BJ (cell line): ENCODE data around the gene TMTC4. TPM values are rescaled to one million over a fixed set of nuclear protein-coding genes. Genes with fewer than 3 reads are reported as not detected.
A peak's percentile ranks its signal among the peaks of the same experiment; 100 is the strongest.

Experiments
- CTCF ChIA-PET: fragments of 350-600 bp; formaldehyde crosslinking; extraction: SDS; loops from one replicate; lab custom pipeline; 2021; ENCODE audit warnings: antibody characterized with exemption, inconsistent platforms; lab: Yijun Ruan, JAX
- POLR2A ChIA-PET: fragments of 300-600 bp; sonication (Branson Sonifier 250); formaldehyde crosslinking; extraction: SDS; loops from one replicate; lab custom pipeline; 2021; ENCODE audit warnings: antibody characterized with exemption; lab: Charles Lee
- DNase-seq: peaks from one replicate; pipeline ENCODE4 v3.0.0-alpha.2; 2011; ENCODE audit warnings: low read depth
- H3K27me3 ChIP-seq: 2 replicates; pipeline ENCODE4 v1.6.0; 2011; ENCODE audit warnings: low read length; ENCODE audit not compliant: control insufficient read depth, insufficient read depth
- H3K36me3 ChIP-seq: 2 replicates; pipeline ENCODE4 v1.5.1; 2011; ENCODE audit warnings: low read length; ENCODE audit not compliant: control insufficient read depth, insufficient read depth
- H3K4me3 ChIP-seq: 2 replicates; pipeline ENCODE4 v1.5.1; 2011; ENCODE audit warnings: low read depth, mild to moderate bottlenecking, control low read depth, low read length
- polyA plus RNA-seq: library from polyadenylated mRNA; depleted of rRNA; stranded (reverse); fragments of >200 nt; gene quantifications from 2 replicates; pipeline ENCODE4 v1.2.3, GENCODE V29; 2011
- TF ChIP-seq, protein P1 (sequence below): IDR thresholded peaks from 2 replicates; pipeline ENCODE4 v1.5.1; 2011; ENCODE audit warnings: low read depth, mild to moderate bottlenecking, control low read depth, inconsistent platforms, low read length, moderate library complexity; ENCODE audit not compliant: insufficient read depth

The TMTC4 gene
- polyA plus RNA-seq, 1 experiment = 10.9 TPM

DNA sequence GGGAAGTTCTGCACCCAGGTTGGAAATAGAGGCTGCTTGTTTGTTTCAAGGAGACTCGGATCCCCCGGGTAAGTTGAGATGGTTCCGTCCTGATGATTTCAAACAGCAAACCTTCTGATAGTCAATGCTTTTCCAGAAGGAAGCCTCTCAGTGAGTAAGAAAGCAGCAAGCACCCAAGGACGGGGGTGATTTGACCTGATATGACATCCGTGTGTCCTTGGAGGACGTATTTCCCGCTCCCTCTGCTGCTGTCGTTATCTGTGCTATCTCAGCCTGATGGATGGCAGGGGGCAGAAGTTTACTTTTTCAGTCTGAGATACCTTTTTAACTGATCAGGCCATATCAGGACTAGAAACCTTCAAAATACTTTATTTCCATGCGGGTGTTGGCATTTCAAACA lies 80.3 kb downstream of the TMTC4 start:
- no peak for DNase-seq
- TF ChIP-seq, protein P1, sequence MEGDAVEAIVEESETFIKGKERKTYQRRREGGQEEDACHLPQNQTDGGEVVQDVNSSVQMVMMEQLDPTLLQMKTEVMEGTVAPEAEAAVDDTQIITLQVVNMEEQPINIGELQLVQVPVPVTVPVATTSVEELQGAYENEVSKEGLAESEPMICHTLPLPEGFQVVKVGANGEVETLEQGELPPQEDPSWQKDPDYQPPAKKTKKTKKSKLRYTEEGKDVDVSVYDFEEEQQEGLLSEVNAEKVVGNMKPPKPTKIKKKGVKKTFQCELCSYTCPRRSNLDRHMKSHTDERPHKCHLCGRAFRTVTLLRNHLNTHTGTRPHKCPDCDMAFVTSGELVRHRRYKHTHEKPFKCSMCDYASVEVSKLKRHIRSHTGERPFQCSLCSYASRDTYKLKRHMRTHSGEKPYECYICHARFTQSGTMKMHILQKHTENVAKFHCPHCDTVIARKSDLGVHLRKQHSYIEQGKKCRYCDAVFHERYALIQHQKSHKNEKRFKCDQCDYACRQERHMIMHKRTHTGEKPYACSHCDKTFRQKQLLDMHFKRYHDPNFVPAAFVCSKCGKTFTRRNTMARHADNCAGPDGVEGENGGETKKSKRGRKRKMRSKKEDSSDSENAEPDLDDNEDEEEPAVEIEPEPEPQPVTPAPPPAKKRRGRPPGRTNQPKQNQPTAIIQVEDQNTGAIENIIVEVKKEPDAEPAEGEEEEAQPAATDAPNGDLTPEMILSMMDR = no peak
- no peak overlapping the region for H3K4me3 ChIP-seq

GRCh38 chr13:100589178-100589725 lies 85.3 kb downstream of the TMTC4 start:
- no peaks in the 10 kb centered on the region for H3K36me3 ChIP-seq
- H3K27me3 ChIP-seq = no peaks in the 10 kb centered on the region; the same call in 1 of the 2 replicates
- TF ChIP-seq, protein P1 = no peak
- POLR2A ChIA-PET = no interaction called here
- H3K4me3 ChIP-seq = no peak overlapping the region
- CTCF ChIA-PET = interaction anchor here (0.7 to 3.2 kb wide), 8 partner anchors 9 to 48 kb away, joined by 3 to 35 read pairs (median 4); no protein-coding TSS in a partner anchor
- no peak for DNase-seq

More for the DNA sequence above, 80.3 kb downstream of the TMTC4 start:
- ChIA-PET POLR2A (no interaction called here), CTCF (no interaction called here)
- Histone ChIP-seq H3K36me3 (no peaks in the 10 kb centered on the region), H3K27me3 (no peaks in the 10 kb centered on the region; the same call in 1 of the 2 replicates)

GRCh38 chr13:100588331-100589177 lies 86.0 kb downstream of the TMTC4 start, which contains the start of gene GGACT:
Gene GGACT, minus strand, starts transcription at chr13:100588789. Its CDS starts 56,198 bp downstream, at chr13:100532591.
- POLR2A ChIA-PET = no interaction called here
- no peak for DNase-seq
- TF ChIP-seq, protein P1 = peak; percentile 38
- Histone ChIP-seq H3K27me3 (no peaks in the 10 kb centered on the region; the same call in 1 of the 2 replicates), H3K36me3 (no peaks in the 10 kb centered on the region), H3K4me3 (peak within 1 kb of the TSS; percentile 56)
- CTCF ChIA-PET = interaction anchor here (0.7 to 3.2 kb wide), 10 partner anchors 8 to 51 kb away, joined by 3 to 35 read pairs (median 4); no protein-coding TSS in a partner anchor

DNA sequence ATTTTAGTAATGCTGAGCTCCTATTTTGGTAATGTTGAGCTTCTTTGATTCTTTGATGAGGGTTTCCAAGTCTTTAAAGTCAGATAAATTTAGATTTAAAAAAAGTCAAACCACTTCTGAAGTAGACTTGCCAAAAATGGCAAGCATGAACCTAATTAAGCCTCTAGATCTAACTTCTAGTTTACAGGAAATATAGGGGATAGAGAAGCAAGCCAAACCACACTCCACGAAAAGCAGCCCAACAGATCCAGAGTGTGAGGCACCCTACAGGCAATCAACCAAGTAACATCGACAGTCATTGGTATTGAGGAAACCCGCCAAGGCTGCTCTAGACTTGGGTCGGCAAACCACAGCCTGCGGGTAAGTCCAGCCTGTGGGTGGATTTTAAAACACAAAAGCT lies 89.7 kb downstream of the TMTC4 start:
- ChIA-PET CTCF (interaction anchor here (1.2 to 1.7 kb wide), 2 partner anchors 11 to 12 kb away, joined by 4 to 10 read pairs; no protein-coding TSS in a partner anchor), POLR2A (interaction anchor here (0.7 kb wide), 1 partner anchor 26 kb away, joined by 9 read pairs; no protein-coding TSS in a partner anchor)
- Histone ChIP-seq H3K36me3 (no peaks in the 10 kb centered on the region), H3K4me3 (no peak overlapping the region), H3K27me3 (no peaks in the 10 kb centered on the region; the same call in 1 of the 2 replicates)
- TF ChIP-seq, protein P1 = no peak
- DNase-seq = no peak

GRCh38 chr13:100581504-100581903 lies 93.1 kb downstream of the TMTC4 start:
- no peak for DNase-seq
- Histone ChIP-seq H3K4me3 (no peak overlapping the region), H3K27me3 (no peaks in the 10 kb centered on the region), H3K36me3 (no peaks in the 10 kb centered on the region)
- TF ChIP-seq, protein P1 = no peak
- ChIA-PET CTCF (interaction anchor here (1.0 to 2.1 kb wide), 2 partner anchors 8 to 9 kb away, joined by 3 to 10 read pairs; no protein-coding TSS in a partner anchor), POLR2A (no interaction called here)
